Measurements from ENCODE around the gene HAUS3.

The HAUS3 gene

GRCh38 chr4:2284161-2284933 is 42.4 kb upstream of the HAUS3 start:
- no peak overlapping the region for H3K4me3 ChIP-seq (ENCODE audit: low read depth, low read length)
- TF ChIP-seq CTCF (IDR thresholded peaks at IDR 0.05; ENCODE audit: low read depth, low read length), result no peak
- no peak for TF ChIP-seq MAX (IDR thresholded peaks at IDR 0.05; ENCODE audit: low read depth, low read length)
- TF ChIP-seq POLR2A (IDR thresholded peaks at IDR 0.05; ENCODE audit: extremely low read depth, insufficient read length), result no peak
- TF ChIP-seq MYC (IDR thresholded peaks at IDR 0.05; ENCODE audit: low read depth, low read length), result no peak
- DNase-seq (ENCODE audit: low read depth), result no peak

GRCh38 chr4:2283199-2283711 is 41.3 kb upstream of the HAUS3 start:
- no peak for DNase-seq (ENCODE audit: low read depth)
- no peak overlapping the region for H3K4me3 ChIP-seq (ENCODE audit: low read depth, low read length)
- no peak for TF ChIP-seq MAX (IDR thresholded peaks at IDR 0.05; ENCODE audit: low read depth, low read length)
- TF ChIP-seq CTCF (IDR thresholded peaks at IDR 0.05; ENCODE audit: low read depth, low read length), result no peak
- no peak for TF ChIP-seq MYC (IDR thresholded peaks at IDR 0.05; ENCODE audit: low read depth, low read length)
- TF ChIP-seq POLR2A (IDR thresholded peaks at IDR 0.05; ENCODE audit: extremely low read depth, insufficient read length), result no peak

GRCh38 chr4:2281575-2282343 is 39.8 kb upstream of the HAUS3 start:
- TF ChIP-seq CTCF (IDR thresholded peaks at IDR 0.05; ENCODE audit: low read depth, low read length) (peak; percentile 64), MAX (IDR thresholded peaks at IDR 0.05; ENCODE audit: low read depth, low read length) (peak; percentile 24), MYC (IDR thresholded peaks at IDR 0.05; ENCODE audit: low read depth, low read length) (peak; percentile 26), POLR2A (IDR thresholded peaks at IDR 0.05; ENCODE audit: extremely low read depth, insufficient read length) (no peak)
- DNase-seq (ENCODE audit: low read depth), result peak; percentile 84
- no peak overlapping the region for H3K4me3 ChIP-seq (ENCODE audit: low read depth, low read length)

- no peak overlapping the region for H3K4me3 ChIP-seq (ENCODE audit: low read depth, low read length)
- no peak for DNase-seq (ENCODE audit: low read depth)
- TF ChIP-seq CTCF (IDR thresholded peaks at IDR 0.05; ENCODE audit: low read depth, low read length), result no peak
- no peak for TF ChIP-seq MAX (IDR thresholded peaks at IDR 0.05; ENCODE audit: low read depth, low read length)
- TF ChIP-seq POLR2A (IDR thresholded peaks at IDR 0.05; ENCODE audit: extremely low read depth, insufficient read length), result no peak
- TF ChIP-seq MYC (IDR thresholded peaks at IDR 0.05; ENCODE audit: low read depth, low read length), result no peak
Observed at GRCh38 chr4:2280531-2281300, 38.8 kb upstream of the HAUS3 start.

GRCh38 chr4:2277956-2278355 is 36.0 kb upstream of the HAUS3 start:
- no peak for DNase-seq (ENCODE audit: low read depth)
- TF ChIP-seq MAX (IDR thresholded peaks at IDR 0.05; ENCODE audit: low read depth, low read length) (no peak), POLR2A (IDR thresholded peaks at IDR 0.05; ENCODE audit: extremely low read depth, insufficient read length) (no peak), CTCF (IDR thresholded peaks at IDR 0.05; ENCODE audit: low read depth, low read length) (no peak), MYC (IDR thresholded peaks at IDR 0.05; ENCODE audit: low read depth, low read length) (no peak)

More at GRCh38 chr4:2277956-2278355, 36.0 kb upstream of the HAUS3 start:
- no peak overlapping the region for H3K4me3 ChIP-seq (ENCODE audit: low read depth, low read length)
